Measurements from ENCODE around the gene NCAPG2.

- no peak for TF ChIP-seq FOSL2 (IDR thresholded peaks at IDR 0.05; ENCODE audit: borderline replicate concordance, low read depth)
- TF ChIP-seq, protein P1, sequence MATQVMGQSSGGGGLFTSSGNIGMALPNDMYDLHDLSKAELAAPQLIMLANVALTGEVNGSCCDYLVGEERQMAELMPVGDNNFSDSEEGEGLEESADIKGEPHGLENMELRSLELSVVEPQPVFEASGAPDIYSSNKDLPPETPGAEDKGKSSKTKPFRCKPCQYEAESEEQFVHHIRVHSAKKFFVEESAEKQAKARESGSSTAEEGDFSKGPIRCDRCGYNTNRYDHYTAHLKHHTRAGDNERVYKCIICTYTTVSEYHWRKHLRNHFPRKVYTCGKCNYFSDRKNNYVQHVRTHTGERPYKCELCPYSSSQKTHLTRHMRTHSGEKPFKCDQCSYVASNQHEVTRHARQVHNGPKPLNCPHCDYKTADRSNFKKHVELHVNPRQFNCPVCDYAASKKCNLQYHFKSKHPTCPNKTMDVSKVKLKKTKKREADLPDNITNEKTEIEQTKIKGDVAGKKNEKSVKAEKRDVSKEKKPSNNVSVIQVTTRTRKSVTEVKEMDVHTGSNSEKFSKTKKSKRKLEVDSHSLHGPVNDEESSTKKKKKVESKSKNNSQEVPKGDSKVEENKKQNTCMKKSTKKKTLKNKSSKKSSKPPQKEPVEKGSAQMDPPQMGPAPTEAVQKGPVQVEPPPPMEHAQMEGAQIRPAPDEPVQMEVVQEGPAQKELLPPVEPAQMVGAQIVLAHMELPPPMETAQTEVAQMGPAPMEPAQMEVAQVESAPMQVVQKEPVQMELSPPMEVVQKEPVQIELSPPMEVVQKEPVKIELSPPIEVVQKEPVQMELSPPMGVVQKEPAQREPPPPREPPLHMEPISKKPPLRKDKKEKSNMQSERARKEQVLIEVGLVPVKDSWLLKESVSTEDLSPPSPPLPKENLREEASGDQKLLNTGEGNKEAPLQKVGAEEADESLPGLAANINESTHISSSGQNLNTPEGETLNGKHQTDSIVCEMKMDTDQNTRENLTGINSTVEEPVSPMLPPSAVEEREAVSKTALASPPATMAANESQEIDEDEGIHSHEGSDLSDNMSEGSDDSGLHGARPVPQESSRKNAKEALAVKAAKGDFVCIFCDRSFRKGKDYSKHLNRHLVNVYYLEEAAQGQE (IDR thresholded peaks at IDR 0.05; ENCODE audit: low read depth, low read length): no peak
Measured at GRCh38 chr7:158695056-158695455, 9.5 kb downstream of the NCAPG2 start.

Measured in SK-N-SH (cell line).